Forelimb muscle (tissue), 1 donor: ENCODE data around the gene S1PR1. TPM values are rescaled to one million over a fixed set of nuclear protein-coding genes. Genes with fewer than 3 reads are reported as not detected.
"Not testable (repeated sequence)": the region's sequence is repeated elsewhere in the genome, so short reads cannot be mapped to it uniquely, and the experiment has no call there.

Experiments used
- DNase-seq: peaks from one replicate; pipeline ENCODE4 v3.0.0-alpha.2; 2013; ENCODE audit warnings: low read depth
- polyA plus RNA-seq: library from polyadenylated mRNA; unstranded; fragments of 120-200 nt; gene quantifications from one replicate; pipeline ENCODE4 v1.2.1, GENCODE V29; 2013; ENCODE audit not compliant: insufficient read length

S1PR1 gene
- polyA plus RNA-seq, 1 donor: 9.5 TPM

GRCh38 chr1:101219924-101220870 lies 16.6 kb upstream of the S1PR1 start:
- DNase-seq: no peak

GRCh38 chr1:101220906-101221305 lies 15.9 kb upstream of the S1PR1 start:
- DNase-seq: no peak

GRCh38 chr1:101221945-101222429 lies 14.8 kb upstream of the S1PR1 start:
- no peak for DNase-seq

- DNase-seq: no peak
These were observed 9.0 kb upstream of the S1PR1 start for GRCh38 chr1:101227837-101228236.

GRCh38 chr1:101228424-101229134 lies 8.2 kb upstream of the S1PR1 start:
- DNase-seq: no peak

GRCh38 chr1:101232182-101232581 lies 4.6 kb upstream of the S1PR1 start:
- not testable (repeated sequence) for DNase-seq

GRCh38 chr1:101233495-101233894 lies 3.3 kb upstream of the S1PR1 start:
- DNase-seq: no peak

GRCh38 chr1:101235216-101235695 lies 1.6 kb upstream of the S1PR1 start:
- no peak for DNase-seq

- no peak for DNase-seq
These were observed 913 bp upstream of the S1PR1 start for GRCh38 chr1:101235696-101236515.

- DNase-seq: no peak
These were observed 514 bp downstream of the S1PR1 start for GRCh38 chr1:101237229-101237837.

- DNase-seq: no peak
These were observed 1.3 kb downstream of the S1PR1 start for GRCh38 chr1:101238031-101238628.

GRCh38 chr1:101238681-101239094 lies 1.9 kb downstream of the S1PR1 start:
- no peak for DNase-seq

GRCh38 chr1:101239095-101240040 lies 2.5 kb downstream of the S1PR1 start:
- DNase-seq: no peak

GRCh38 chr1:101240041-101240430 lies 3.2 kb downstream of the S1PR1 start:
- no peak for DNase-seq

- DNase-seq: no peak
These were observed 4.8 kb downstream of the S1PR1 start for GRCh38 chr1:101241485-101242225.

- DNase-seq: no peak
These were observed 5.7 kb downstream of the S1PR1 start for GRCh38 chr1:101242324-101243050.

GRCh38 chr1:101243751-101244150 lies 6.9 kb downstream of the S1PR1 start:
- no peak for DNase-seq

- no peak for DNase-seq
These were observed 8.0 kb downstream of the S1PR1 start for GRCh38 chr1:101244842-101245241.
